ENCODE results near the gene MAP2. TPM values are rescaled to one million over a fixed set of nuclear protein-coding genes. Genes with fewer than 3 reads are reported as not detected.
"Not testable (repeated sequence)": the region's sequence is repeated elsewhere in the genome, so short reads cannot be mapped to it uniquely, and the experiment has no call there.

Gene MAP2
- total RNA-seq, 1 donor from 2014 or later, result 8.8 TPM

DNA sequence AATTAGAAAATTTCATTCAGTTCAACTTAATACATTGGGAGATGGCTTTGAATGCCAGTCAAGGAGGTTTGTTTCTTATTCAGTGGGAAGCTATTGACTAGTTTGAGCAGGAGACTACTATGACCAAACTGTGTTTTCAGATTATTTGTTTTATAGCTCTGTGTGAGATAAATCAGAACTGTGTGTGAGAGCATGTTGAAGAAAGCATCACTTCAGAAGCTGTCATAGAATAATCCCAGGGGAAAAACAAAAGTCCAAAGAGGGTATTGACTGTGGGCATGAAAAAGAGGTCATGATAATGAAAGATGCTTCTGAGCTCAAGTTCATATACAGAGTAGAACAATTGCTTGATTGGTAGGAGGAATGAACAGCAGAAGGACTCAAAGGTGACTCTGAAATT lies 160.6 kb downstream of the MAP2 start:
- DNase-seq (ENCODE audit: extremely low read depth, low read depth, low spot score), result no peak

DNA sequence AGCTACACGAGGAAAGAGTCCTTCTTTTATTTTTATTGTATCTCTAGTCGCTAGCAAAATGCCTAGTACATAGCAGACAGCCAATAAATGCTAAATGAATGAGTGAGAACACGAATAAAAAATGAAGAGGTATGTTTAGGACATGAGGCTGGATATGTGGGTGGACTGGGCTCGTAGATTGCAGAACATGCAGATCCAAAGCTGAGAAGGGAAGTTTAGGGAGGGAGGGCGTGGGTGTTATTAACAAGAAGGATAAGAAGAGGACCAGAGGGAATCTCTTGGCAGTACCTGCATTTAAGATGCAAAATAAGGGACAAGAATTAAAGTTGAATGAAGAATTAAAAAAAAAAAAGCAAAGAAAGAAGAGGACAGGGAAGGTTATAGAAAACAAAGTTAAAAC lies 161.1 kb downstream of the MAP2 start:
- DNase-seq (ENCODE audit: extremely low read depth, low read depth, low spot score), result no peak

DNA sequence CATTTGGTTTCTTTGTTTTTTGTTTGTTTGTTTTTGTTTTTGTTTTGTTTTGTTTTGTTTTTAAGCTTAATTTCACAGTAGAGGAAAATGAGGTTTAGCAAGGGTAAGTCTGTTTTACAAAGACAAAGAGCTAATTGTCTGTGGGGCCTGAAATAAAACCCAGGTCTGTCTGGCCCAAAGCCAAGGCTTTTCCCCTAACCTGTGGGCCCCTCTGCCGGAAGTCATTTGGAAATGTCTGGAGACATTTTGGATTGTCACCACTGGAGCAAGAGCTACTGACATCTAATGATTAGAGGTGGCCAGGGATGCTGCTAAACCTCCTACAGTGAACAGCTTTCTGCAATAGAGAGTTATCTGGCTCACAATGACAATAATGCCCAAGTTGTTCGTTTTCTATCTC lies 167.2 kb downstream of the MAP2 start:
- DNase-seq (ENCODE audit: extremely low read depth, low read depth, low spot score), result no peak

DNA sequence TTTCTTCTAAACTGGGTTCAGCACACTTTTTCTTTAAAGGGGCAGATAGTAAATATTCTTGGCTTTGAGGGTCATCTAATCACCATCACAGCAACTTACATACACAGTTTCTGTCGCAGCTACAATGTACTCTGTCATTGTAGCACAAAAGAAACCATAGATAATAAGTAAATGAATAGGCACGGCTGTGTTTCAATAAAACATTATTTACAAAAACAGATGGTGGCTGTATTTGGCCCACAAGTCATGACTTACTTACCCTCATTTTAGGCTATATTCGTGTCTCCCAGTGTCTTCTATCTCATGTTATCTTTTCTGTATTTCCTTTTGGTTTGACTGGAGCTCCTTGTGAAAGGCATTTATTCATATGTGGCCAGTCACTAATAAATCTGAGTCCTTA lies 168.3 kb downstream of the MAP2 start:
- DNase-seq (ENCODE audit: extremely low read depth, low read depth, low spot score), result no peak

DNA sequence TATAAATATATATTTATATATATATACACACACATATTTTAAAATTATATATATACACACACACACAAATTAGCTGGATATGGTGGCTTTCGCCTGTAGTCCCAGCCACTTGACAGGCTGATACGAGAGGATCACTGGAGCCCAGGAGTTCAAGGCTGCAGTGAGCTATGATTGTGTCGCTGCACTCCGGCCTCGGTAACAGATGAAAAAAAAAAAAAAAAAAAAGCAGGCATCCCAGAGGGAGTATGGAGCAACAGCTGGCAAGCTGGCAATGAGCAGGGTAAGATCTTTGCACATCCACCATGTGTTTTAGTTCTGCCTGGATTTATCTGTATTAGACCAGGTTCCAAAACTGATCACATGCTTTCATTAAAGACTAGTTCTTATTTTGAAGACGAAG lies 170.1 kb downstream of the MAP2 start:
- DNase-seq (ENCODE audit: extremely low read depth, low read depth, low spot score), result no peak

DNA sequence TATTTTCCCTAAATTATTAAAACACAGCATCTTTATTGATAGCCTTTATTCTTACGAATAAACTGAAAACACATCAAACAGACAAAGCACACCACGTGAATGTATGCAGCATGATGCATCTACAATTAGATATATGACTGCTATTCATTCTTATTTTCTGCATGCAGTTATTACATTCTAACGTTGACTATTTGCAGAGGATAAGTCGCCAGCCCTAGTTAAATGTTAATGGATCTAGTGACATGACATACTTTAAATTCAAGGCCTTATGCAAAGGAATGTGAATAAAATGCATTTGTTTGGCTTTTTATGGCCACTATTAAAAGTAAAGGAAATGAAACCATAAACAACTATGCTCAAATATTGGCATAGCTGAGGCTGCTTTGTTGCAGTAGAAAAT lies 172.4 kb downstream of the MAP2 start:
- no peak for DNase-seq (ENCODE audit: extremely low read depth, low read depth, low spot score)

DNA sequence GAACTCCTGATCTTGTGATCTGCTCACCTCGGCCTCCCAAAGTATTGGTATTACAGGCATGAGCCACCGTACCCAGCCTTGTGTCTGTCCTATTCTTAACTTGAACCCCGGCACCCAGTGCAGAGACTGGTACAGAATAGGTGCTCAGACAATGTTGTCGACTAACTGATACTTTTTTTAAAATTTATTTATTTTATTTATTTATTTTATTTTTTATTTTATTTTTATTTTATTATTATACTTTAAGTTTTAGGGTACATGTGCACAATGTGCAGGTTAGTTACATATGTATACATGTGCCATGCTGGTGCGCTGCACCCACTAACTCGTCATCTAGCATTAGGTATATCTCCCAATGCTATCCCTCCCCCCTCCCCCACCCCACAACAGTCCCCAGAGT lies 174.4 kb downstream of the MAP2 start:
- DNase-seq (ENCODE audit: extremely low read depth, low read depth, low spot score), result not testable (repeated sequence)

DNA sequence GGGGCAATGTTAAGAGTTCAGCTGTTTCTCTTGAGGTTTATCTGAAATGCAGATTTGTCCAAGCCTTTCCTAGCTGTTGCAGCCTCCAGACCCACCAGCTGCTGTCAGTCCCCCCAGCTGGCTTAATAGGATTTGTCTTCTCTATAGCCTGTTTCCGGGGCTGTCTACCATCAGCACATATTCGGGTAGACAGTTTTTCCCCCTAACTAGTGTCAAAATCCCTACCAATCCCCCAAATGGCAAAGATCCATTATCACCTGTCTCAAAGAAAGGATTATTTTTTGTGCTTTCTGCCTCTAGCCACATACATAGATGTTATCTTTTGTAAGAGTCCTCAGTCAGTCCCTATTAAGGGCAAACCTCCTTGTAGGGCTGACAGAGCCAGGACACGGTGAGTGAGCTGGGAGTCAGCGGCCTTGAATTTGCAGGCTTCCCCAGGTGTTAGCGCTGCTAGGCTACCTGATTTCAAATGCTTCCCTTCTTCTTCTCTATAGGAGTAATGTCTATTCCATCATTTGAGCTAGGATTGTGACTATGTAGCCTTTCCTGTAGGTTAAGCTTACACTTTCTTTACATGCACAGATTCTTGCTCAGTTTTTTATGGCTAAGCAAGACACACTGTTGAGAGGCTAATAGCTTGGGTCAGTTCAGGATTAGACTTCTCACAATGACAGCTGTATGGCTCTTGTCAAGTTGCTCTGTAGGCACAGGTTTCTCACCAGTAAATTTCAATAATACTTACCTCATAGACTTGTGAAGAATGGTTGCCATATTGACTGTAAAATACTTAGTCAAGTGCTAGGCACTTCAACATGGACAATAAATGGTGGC lies 176.7 kb downstream of the MAP2 start:
- no peak for DNase-seq (ENCODE audit: extremely low read depth, low read depth, low spot score)

DNA sequence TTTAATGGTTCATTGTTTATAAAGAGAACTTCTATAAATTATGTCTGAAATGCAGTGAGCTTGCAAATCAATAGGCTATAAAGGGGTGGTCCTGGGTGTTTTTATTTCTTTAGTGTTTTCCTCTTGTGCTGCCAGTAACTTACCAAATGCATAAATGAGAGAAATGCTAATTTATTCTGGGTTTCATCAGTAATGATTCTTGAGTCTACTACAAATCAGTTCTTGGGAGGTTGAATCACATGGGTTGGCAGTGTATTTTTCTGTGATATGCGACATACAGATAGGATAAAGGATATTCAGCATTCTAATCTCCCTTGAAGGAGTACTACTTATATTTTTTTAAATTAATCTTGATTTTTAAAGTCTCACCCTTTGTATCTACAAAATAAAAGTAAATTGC lies 177.7 kb downstream of the MAP2 start:
- no peak for DNase-seq (ENCODE audit: extremely low read depth, low read depth, low spot score)

DNA sequence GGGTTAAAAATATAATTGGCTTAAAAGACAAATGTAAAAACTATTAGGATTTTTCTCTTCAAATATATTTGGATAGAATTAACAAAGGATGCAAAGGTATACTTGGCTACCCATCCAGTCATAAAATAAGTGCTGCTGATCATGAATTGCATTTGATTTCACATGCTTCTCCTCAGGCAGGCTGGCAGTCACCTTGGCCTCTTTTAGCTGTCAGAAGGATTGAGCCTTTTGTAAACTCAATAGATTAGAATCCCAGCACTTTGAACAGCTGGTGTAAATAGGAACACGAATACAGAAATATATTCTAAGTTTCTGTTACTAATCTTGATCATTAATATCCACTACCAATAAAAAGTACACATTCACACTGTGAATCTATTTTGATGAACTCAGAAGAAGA lies 178.4 kb downstream of the MAP2 start:
- DNase-seq (ENCODE audit: extremely low read depth, low read depth, low spot score), result no peak

DNA sequence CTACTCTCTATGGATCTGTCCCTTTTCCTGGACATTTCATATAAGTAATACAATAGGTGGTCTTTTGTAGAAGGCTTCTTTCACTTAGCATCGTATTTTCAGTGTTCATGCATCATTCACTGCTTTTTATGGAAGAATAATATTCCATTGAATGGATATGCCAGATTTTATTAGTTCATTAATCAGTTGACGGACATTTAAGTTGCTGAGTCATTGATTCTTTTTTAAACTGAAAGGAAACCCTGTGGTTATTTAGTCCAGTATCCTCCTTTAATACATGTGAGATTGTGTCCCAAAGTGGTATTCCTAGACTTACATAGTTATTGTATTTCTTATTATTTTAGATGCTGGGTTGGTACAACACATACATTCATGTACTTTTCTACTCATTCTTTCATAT lies 185.7 kb downstream of the MAP2 start:
- no peak for DNase-seq (ENCODE audit: extremely low read depth, low read depth, low spot score)

DNA sequence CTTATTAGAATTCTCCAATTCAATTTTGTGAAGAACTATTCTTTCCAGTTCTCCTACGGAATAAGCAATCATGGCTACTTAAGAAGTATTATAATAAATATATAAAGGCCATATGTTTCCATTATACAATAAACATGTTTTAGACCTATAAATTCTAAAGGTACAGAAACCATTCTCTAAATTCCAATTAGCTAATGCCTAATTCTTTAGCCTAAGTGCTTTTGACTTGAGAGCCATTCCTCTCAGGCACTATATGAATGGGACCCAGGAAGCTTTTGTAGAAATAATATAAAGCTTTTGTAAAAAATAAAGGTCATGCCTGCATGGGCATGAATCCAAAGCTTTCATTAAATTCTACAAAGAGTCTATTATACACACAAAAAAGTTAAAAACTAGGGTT lies 186.8 kb downstream of the MAP2 start:
- DNase-seq (ENCODE audit: extremely low read depth, low read depth, low spot score), result no peak

DNA sequence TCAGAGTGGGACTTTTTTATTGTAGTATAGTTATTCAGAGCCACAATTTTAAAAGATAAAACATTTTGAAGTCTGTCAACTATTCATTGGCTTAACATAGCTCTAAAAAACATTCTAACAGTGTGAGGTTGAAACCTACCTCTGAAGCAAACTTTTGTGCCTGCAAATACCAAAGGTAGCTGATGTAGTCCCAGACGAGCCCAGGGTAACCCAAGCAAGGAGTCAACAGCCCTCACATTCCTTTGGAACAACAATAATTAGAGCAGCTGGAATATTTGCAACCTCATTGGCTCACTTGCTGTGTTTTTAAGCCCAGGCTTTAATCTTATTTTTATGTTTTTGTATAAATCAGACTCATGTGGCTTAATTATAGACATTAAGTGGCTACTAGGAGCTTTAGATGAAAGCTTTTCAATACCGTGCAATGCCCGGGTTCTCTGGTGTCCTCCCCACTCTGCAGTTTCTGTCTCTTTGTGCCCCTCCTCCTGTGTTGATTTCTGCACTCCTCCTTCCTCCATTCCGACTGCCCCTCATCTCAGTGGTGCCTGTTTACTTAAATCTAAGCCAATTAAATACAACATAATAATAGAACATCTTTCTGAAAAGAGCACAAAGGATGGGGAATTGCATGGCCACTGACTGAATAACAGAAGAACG lies 189.9 kb downstream of the MAP2 start:
- DNase-seq (ENCODE audit: extremely low read depth, low read depth, low spot score), result no peak

DNA sequence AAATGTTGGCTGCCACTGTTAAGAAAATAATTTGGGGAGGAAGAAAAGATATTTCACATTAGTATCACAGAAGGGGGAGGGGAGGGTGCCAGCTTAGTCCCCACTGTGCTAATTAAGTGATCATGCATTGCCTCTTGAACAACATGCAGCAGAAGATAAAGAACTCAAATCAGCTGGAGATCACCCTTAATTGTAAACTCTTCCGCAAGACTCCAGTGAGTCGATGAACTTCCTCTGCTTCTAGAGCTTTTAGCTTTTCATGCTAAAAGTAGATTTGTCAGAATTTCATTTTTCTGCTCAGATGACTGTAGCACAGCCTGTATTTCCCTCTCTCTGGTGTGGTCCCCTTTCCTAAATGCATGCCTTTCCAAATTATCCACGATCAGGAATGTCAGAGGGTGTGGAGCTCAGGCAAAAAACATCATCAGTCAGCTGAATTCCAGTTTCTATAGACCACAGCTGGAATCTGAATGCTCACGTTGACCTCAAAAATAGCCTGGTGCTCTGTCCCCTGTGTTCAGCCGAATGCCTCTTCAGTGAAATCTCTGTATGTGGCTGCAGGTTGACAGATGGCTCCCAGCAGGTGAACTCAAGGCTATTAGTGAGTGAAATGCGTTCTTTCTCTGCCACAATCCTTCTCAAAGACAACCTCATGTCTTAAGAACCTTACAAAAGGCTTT lies 191.0 kb downstream of the MAP2 start:
- no peak for DNase-seq (ENCODE audit: extremely low read depth, low read depth, low spot score)

DNA sequence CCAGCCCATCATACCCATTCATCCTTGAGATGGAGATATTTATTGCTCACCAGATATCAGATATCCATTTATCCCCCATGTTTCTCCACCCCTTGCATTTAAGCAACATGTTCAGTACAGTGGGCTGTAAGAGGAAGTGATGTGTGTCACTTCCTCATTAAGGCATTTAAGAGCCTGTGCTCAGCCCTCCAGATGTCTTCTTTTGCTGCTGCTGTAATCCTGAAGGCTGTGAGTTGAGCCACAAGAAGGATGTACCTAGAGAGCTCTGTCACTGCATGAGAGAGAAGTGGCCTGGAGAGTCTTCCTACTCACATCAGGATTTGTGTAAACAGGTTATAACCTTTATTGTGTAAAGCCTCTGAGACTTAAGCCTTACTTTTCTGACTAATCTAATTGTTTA lies 195.9 kb downstream of the MAP2 start:
- no peak for DNase-seq (ENCODE audit: extremely low read depth, low read depth, low spot score)

DNA sequence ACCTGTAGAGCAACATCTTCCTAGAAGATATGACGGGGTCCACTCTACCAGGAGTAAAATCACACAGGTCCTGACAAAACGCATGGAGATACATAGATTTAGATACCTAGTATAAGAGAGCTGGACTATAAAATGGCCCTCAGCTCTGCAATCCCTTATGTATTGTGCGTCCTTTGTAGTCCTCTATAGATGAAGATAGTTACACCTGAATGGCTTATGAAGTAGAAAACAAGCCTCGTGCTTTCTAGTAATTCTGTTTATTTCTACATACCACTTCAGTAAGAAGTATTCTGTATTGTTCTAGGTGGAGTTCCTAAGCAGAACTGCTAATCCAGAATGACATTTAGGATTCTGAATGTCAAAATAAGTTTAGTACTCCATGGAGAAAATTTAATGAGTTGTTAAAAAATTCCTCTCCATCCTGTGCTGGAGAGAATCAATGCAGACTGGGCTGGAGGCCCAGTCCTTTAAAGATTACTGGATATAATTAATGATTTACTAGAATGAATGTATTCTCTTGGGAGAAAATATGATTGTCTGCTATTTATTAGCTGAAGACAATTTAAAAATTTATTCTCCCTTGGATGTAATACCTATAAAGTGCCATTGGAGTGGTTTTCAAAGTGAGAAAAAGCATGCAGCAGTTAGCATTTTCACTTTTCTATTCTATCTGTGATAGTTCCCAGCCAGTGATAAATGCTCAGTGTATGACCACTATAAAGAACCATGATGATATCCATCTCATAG lies 200.5 kb downstream of the MAP2 start:
- DNase-seq (ENCODE audit: extremely low read depth, low read depth, low spot score), result no peak

DNA sequence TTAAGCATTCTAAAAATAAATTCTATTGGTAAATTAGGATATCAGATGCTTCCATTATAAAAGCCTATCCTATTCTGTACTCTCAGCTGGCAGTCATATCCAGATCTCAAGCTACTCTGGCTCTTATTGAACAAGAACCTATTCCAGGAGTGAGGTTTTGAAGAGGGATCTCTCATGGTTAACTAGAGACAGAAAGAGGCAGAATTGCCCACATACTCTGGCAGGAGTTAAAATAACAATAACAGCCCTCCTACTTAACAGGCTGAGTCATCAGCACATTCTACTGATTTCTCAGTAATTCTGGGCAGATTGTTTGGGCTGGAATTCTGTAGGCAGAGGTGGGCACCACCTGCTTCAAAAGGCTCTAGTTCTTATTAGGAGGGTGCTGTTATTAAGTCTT lies 205.8 kb downstream of the MAP2 start:
- no peak for DNase-seq (ENCODE audit: extremely low read depth, low read depth, low spot score)

DNA sequence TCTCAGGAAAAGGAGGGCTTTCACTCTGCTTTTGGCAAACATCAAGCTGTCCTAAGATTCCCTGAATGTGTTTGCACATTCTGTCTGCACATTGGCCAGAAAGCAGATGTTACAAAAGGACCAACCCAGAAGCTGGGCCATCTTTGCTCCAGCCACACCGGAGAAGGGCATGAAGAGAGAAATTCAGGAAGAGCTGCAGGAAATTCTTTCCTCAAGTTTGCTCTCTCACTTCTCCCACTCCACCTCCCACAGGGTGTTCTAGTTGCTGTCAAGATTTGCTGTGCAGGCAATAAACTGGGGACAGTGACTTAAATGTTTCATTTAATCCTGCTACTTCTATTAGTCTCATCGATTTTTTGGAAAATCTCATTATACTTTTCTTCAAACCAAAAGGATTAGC lies 210.1 kb downstream of the MAP2 start:
- no peak for DNase-seq (ENCODE audit: extremely low read depth, low read depth, low spot score)

DNA sequence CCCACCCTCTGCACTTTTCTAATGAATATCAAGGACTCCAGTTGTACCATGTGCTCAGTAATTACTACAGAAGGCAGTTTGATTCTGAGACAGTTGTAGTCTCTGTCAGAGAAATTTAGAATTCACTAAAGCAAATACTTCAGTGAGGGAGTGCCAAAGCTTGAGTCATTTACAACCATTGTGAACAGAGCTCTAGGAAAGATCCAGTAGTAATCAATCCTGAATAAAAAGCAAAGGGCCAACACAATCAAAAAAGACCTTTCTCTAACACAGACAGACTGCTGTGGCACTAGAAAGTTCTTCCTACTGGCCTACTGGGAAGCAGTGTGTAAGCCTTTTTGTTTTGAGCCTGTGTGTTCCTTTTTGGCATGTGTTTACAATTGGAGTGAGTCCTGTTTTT lies 212.2 kb downstream of the MAP2 start:
- no peak for DNase-seq (ENCODE audit: extremely low read depth, low read depth, low spot score)

DNA sequence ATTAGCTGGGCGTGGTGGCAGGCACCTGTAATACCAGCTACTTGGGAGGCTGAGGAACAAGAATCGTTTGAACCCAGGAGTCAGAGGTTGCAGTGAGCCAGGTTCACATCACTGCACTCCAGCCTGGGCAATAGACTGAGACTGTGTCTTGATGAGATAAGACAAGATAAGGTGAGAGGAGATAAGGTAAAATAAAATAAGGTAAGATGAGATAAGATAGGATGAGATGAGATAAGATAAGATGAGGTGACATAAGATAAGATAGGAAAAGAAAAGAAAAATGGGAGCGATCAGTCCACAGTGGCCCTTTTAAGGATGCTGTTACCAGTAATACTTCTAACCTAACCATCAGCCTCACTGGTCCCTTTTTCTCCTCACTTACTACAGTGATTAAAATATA lies 213.4 kb downstream of the MAP2 start:
- no peak for DNase-seq (ENCODE audit: extremely low read depth, low read depth, low spot score)

DNA sequence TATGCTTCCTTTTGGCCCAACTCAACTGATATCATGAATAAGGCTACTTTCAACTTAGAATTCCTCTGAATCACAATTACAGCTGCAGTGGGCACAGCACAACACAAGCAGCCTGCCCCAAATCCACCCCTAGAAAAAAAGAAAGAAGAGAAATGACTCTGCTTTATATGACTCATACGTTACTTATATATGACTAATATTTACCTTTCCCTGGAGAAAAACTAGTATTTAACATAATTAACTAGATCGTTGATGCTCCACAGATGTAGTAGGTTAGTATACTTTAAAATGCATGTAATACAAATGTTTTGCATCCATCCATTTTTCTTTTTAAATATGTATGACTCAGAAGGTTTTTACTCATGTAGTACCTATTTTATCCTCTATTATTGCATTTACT lies 214.5 kb downstream of the MAP2 start:
- no peak for DNase-seq (ENCODE audit: extremely low read depth, low read depth, low spot score)

Measured in glomerular endothelial cell (primary cell).